AG09309 (cell line): Measurements from ENCODE around the gene GALNT9.

Source experiments
- DNase-seq: peaks from one replicate; pipeline ENCODE4 v3.0.0-alpha.2; 2010; ENCODE audit warnings: low read depth
- H3K4me3 ChIP-seq: 2 replicates; pipeline ENCODE4 v1.5.1; 2011; ENCODE audit warnings: mild to moderate bottlenecking, low read depth, low read length, moderate library complexity; ENCODE audit not compliant: control insufficient read depth
- CTCF ChIP-seq: IDR thresholded peaks from 2 replicates; pipeline ENCODE4 v1.5.1; 2011; ENCODE audit warnings: mild to moderate bottlenecking, low read depth, low read length, inconsistent platforms; ENCODE audit not compliant: insufficient read depth, control insufficient read depth; ENCODE audit errors: missing control alignments

Gene GALNT9

DNA sequence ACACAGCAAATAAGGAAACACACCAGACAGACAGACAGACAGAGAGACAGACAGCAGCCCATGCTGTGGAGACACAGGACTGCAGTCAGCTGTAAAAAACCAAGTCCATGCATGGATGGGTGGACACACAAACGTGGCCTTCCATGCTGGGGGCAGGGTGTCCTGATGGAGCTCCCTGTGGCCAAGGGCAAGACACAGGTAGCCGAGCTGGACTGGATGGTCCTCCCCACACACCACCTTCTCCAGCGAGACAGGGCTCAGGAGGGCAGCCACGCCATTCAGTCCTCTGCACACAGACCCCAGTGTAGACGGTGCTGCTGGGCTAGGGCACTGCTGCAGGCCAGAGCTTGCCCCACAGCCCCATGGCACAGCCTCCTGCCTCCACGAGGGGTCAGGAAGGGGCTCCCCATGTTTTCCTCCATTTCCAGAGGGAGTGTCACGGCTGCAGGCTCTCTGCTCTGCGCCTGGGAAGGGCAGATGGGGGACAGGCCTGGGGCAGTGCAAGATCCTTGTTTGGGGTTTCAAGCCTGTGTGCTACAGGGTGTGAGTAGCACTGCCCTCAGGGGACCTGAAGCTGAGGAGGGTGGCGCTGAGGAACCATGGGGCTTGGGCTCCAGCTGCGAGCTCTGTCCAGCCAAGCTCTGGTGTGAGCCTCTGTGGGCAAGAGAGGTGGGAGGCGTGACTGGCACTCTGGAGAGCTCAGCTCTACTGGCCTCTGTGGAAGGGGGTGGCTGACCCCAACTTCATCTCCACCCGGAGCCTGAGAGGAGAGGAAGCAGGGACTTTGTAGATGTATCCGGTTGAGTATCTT is 67.9 kb downstream of the GALNT9 start:
- H3K4me3 ChIP-seq, result no peak overlapping the region
- DNase-seq, result no peak
- no peak for TF ChIP-seq CTCF

- DNase-seq, result no peak
- TF ChIP-seq CTCF, result no peak
- H3K4me3 ChIP-seq, result no peak overlapping the region
Observed at GRCh38 chr12:132260721-132261120, 68.7 kb downstream of the GALNT9 start.

GRCh38 chr12:132259872-132260695 is 69.3 kb downstream of the GALNT9 start:
- TF ChIP-seq CTCF, result no peak
- no peak for DNase-seq
- H3K4me3 ChIP-seq, result no peak overlapping the region

DNA sequence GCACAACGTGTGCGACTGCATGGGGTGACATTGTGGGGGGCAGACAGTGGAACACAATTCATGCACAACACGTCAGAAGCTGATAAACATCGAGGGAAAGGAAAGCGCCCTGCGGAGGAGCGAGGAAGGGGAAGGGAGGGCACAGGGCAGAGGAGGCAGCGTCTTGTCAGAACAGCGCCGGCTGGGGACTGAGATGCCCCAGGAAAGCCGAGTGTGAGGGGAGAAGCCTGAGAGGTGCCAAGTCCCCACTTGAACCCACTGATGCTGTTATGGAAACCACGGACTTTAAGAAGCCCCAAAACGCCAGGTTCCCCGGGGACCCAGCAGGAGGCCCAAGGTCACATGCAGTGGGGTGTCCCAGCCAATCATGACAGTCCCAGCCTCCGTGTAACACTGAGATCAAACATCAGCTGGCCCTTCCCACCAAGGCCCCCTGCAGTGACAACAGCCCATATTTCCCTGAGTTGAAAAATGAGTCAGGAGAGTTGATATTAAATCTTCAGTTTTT is 70.0 kb downstream of the GALNT9 start:
- TF ChIP-seq CTCF, result no peak
- H3K4me3 ChIP-seq, result no peak overlapping the region
- DNase-seq, result no peak

DNA sequence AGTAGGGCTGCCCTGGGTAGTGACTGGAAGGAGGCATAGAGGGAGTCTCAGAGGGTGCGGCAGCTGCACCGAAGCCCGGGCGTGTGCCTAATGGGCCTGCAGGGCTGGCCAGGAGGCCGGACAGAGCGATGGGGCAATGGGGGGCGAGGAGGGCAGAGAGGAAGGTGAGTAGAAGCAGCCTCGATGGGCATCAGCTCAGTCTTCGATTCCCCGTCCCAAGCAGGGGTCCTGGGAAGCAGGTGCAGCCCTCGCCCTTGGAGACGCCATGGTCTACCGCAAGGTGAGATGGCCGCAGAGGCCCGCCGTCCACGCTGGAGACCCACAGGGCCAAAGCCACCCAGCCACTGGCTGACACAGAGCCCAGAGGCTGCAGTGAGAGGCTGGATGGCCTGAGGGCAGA is 70.8 kb downstream of the GALNT9 start:
- TF ChIP-seq CTCF, result no peak
- no peak for DNase-seq
- no peak overlapping the region for H3K4me3 ChIP-seq

- DNase-seq, result no peak
Observed at GRCh38 chr12:132257955-132258490, 71.4 kb downstream of the GALNT9 start.

More at GRCh38 chr12:132257955-132258490, 71.4 kb downstream of the GALNT9 start:
- H3K4me3 ChIP-seq, result no peak overlapping the region
- no peak for TF ChIP-seq CTCF
